Measurements from ENCODE around the gene RALGDS.
"Not testable (repeated sequence)": the region's sequence is repeated elsewhere in the genome, so short reads cannot be mapped to it uniquely, and the experiment has no call there.

GRCh38 chr9:133061764-133062145 lies 59.3 kb downstream of the RALGDS start, which contains the start of gene CEL:
- TF ChIP-seq CTCF (conservative IDR thresholded peaks at IDR 0.05); ZFX (IDR thresholded peaks at IDR 0.05): not testable (repeated sequence)

Data from C4-2B (cell line).